ENCODE measurements around the gene FAM174C.

FAM174C gene

DNA sequence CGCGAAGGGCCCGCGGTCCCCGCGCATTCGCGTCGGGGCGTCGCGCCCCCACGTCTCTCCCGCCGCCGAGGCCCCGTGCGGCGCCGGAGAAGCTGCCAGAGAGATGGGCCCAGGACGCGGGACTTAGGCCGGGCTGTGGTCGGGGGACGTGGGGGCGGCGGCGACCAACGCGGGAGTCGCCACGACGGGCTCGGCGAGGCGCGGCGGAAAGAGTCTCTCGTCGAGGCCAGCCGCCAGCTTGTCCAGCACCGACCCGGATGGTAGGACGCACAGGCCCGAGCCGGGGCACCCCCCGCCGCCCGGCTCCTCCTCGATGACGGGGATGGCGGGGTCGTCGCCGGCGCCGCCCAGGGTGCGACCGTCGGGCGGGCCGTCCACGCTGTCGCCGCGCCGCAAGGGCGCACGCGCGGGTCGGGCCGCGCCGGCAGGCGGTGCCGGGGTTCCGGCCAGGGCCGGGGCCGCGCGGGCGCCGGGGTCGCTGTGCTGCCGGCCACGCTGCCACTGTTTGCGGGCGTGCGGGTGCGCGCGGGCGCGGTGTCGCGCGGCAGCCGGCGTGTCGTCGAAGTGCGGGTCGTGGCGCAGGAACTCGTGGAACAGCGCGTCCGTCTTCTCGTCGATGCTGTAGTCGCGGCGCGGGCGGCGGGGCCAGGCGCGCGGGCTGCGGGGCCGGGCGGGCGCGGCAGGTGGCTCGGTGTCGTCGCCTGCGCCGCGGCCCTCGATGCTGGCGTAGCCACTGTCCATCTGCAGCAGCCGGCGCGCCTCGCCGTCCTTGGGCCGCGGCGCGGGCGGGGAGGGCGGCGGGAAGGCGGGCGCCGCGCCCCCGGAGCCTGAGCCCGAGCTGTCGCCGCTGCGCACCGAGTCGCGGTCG is 46.0 kb upstream of the FAM174C start:
- H3K4me3 ChIP-seq (ENCODE audit: low read depth, low read length): no peak overlapping the region
- TF ChIP-seq MYC (IDR thresholded peaks at IDR 0.05; ENCODE audit: low read depth, low read length) (no peak), POLR2A (IDR thresholded peaks at IDR 0.05; ENCODE audit: extremely low read depth, insufficient read length) (no peak)
- TF ChIP-seq, protein P1, sequence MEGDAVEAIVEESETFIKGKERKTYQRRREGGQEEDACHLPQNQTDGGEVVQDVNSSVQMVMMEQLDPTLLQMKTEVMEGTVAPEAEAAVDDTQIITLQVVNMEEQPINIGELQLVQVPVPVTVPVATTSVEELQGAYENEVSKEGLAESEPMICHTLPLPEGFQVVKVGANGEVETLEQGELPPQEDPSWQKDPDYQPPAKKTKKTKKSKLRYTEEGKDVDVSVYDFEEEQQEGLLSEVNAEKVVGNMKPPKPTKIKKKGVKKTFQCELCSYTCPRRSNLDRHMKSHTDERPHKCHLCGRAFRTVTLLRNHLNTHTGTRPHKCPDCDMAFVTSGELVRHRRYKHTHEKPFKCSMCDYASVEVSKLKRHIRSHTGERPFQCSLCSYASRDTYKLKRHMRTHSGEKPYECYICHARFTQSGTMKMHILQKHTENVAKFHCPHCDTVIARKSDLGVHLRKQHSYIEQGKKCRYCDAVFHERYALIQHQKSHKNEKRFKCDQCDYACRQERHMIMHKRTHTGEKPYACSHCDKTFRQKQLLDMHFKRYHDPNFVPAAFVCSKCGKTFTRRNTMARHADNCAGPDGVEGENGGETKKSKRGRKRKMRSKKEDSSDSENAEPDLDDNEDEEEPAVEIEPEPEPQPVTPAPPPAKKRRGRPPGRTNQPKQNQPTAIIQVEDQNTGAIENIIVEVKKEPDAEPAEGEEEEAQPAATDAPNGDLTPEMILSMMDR (IDR thresholded peaks at IDR 0.05; ENCODE audit: low read depth, low read length): no peak
- TF ChIP-seq, protein P2, sequence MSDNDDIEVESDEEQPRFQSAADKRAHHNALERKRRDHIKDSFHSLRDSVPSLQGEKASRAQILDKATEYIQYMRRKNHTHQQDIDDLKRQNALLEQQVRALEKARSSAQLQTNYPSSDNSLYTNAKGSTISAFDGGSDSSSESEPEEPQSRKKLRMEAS (IDR thresholded peaks at IDR 0.05; ENCODE audit: low read depth, low read length): no peak
- DNase-seq (ENCODE audit: low read depth): no peak

DNA sequence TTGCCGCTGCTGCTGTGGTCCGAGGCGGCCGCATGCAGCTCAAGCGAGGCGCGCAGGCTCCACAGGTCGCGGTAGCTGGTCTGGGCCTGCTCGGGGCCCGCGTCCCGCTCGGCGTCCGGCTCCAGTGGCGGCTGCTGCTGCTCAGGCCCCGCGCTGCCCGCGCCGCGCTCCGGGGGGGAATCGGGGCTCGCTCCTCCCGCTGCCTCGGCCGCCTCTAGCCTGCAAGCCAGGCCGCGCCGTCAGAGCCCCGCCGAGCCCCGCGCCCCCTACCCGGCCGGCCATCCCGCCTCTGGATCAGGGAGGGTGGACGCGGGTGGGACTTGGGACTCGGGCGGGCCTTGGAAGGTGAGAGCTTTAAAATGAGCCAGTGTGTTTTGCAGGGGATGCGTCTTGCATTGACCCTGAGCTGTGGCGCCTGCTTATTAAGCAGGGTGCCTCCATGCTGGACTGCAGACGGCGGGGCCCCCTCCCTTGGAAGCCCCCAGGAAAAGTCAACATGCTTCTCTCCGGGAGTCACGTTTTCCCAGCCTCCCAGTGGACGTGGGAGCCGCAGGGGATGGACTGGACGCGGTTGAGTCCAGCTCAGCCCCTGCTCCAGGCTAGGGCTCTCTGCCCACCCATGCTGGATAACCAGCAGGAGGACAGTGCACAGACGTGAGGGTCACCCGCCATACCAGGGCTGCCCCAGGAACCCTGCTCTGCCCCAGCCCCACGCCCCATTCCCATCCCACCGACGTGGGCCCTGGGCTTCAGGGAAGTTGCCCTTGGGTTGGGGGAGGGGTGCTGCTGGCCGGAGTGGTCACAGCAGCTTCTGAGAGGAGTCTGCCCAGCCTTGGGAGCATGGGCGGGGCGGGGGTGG is 45.2 kb upstream of the FAM174C start:
- TF ChIP-seq POLR2A (IDR thresholded peaks at IDR 0.05; ENCODE audit: extremely low read depth, insufficient read length) (no peak), MYC (IDR thresholded peaks at IDR 0.05; ENCODE audit: low read depth, low read length) (no peak)
- TF ChIP-seq, protein P2 (IDR thresholded peaks at IDR 0.05; ENCODE audit: low read depth, low read length): no peak
- TF ChIP-seq, protein P1 (IDR thresholded peaks at IDR 0.05; ENCODE audit: low read depth, low read length): no peak
- no peak overlapping the region for H3K4me3 ChIP-seq (ENCODE audit: low read depth, low read length)
- DNase-seq (ENCODE audit: low read depth): no peak

DNA sequence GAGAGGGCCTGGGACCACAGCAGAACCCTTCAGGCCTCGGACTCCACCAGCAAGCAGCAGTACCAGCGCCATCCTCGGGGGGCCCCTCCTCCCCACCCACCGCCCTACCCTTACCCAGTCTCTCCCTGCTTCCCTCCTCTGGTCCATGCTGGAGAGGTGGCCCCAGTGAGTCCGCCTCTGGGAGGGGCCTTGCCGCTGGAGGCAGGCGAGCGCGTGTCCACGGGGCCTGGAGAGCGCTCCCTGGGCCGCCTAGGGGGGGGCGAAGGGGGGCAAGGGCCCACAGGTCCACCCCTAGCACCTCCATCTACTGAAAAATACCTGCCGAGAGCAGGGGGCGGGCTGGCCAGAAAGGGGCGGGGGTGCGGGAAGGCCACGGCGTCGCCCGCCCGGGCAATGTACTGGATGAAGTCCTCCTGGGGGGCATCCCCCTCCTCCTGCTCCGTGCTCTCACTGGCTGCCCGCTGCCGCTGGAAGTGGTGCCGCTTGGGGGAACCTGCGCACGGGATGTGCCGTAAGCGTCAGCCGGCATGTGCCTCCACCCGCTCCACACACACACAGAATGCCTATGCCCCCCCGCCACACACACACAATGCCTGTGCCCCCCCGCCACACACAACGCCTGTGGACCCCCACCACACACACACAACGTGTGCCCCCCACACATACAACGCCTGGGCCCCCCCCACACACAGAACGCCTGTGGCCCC is 44.4 kb upstream of the FAM174C start:
- DNase-seq (ENCODE audit: low read depth): no peak
- H3K4me3 ChIP-seq (ENCODE audit: low read depth, low read length): no peak overlapping the region
- TF ChIP-seq, protein P1 (IDR thresholded peaks at IDR 0.05; ENCODE audit: low read depth, low read length): no peak
- TF ChIP-seq MYC (IDR thresholded peaks at IDR 0.05; ENCODE audit: low read depth, low read length): no peak
- no peak for TF ChIP-seq POLR2A (IDR thresholded peaks at IDR 0.05; ENCODE audit: extremely low read depth, insufficient read length)
- TF ChIP-seq, protein P2 (IDR thresholded peaks at IDR 0.05; ENCODE audit: low read depth, low read length): no peak

DNA sequence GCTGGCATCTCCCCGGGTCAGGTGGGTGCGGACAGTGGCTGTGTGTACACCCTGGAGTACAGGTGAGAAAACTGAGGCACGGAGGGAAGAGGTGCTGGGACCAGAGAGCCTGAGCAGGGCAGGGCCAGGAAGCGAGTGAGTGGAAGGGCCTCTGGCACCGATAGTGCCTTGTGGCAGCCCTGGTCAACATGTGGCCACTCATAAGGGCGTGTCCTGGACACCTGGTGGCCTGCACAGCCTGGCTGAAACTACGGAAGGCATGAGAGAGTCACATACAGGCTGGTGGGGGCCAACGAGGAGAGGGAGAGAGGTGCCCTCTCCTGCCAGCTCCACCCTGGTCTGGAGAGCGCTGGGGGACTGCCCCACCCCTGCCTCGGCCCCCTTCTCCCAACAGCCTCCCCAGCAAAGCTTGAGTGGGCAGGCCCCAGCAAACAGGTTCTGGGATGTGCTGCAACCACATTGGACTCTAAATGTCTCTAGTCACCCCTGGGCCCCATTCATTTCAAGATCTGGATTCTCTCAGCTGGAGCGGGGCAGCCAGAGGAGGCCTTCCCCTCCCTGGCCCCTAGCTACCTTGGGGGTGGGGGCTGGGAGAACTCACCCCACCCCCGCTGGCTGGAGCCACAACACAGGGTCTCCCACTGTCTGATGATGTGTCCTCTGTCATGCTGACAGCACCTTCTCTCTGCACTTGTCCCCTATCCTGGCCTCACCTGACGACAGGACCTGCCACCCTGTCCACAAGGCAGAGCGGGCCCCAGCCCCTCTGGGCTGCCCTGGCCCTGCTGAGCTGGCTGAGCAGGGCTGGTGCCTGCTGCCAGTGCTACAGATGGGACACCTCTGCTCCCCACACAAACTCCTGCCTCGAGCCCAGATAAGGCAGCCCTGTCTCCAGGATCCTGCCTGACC is 43.3 kb upstream of the FAM174C start:
- DNase-seq (ENCODE audit: low read depth): no peak
- H3K4me3 ChIP-seq (ENCODE audit: low read depth, low read length): no peak overlapping the region
- TF ChIP-seq, protein P2 (IDR thresholded peaks at IDR 0.05; ENCODE audit: low read depth, low read length): no peak
- TF ChIP-seq, protein P1 (IDR thresholded peaks at IDR 0.05; ENCODE audit: low read depth, low read length): no peak
- TF ChIP-seq POLR2A (IDR thresholded peaks at IDR 0.05; ENCODE audit: extremely low read depth, insufficient read length): no peak
- no peak for TF ChIP-seq MYC (IDR thresholded peaks at IDR 0.05; ENCODE audit: low read depth, low read length)

All from NB4 (cell line).